GM18526 (cell line): ENCODE results near the gene PNPLA2.

Source experiments
- POLR2A ChIP-seq: IDR thresholded peaks from 3 replicates; pipeline ENCODE4 v1.6.1; 2011; ENCODE audit not compliant: insufficient read length; ENCODE audit errors: extremely low read depth

Gene PNPLA2

DNA sequence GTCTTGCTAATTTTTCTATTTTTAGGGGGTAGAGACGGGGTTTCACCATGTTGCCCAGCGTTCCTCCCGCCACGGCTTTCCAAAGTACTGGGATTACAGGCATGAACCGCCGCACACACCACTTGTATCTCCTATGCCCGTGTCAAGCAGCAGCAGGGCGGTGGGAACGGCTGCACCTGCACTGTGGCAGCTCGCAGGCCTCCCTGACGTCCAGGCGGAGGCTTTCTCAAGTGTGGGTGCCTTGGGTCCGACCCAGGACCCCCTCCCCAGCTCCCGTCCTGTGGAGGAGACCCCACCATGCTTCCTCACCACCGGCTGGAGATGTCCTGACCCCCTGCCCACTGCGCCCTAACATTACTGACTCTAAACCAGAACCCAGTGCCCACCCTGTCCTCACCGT lies 49.7 kb downstream of the PNPLA2 start:
- no peak for TF ChIP-seq POLR2A

DNA sequence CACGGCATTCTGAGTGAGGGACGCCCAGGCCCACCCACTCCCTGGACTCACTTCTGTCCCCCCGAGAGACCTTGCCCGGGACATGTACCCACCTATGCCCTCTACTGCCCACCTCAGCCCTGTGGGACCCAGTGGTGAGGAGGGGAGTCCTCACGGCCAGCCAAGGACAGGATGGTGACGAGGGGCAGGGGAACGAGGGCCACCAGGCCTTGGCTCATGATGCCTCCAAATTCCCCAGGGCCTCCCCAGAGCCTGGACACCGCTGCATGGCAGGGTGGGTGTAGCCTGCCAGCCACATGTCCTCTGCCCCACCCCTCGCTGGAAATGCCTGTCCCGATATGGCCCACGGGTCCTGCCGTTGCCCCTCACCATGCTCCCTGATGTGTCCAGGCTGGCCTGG lies 50.1 kb downstream of the PNPLA2 start:
- no peak for TF ChIP-seq POLR2A

DNA sequence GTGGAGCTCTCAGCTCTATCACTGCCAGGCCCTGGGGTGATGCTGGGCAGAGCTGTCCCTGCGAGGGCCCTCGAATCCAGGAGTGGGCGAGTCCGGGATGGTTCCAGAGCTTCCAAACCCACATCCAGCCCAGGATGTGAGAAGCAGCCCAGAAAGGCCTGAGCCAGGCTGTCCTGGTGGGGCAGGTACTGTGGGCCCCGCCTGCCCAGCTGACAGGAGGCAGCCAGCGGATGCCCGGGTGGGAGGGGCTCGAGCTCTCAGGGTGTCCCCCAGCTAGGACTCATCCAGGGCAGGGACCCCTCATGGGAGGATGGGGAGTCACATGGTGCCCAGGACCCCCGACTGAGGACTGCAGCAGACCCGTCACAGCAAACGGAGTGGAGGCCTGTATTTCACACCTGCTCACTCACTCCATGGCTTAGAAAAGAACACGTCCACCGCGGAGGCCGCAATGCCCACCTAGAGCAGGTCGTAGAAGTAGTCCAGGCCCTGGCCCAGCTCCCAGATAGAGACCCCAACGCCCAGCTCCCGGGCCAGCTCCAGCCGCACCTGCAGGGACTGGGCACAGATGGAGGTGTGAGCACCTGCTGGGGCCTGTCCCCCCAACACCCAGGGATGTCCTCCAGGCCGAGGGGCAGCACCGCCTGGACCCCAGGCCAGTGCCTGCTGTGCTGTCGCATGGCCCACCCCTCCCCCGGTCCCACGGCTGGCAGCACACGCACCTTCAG lies 50.8 kb downstream of the PNPLA2 start:
- no peak for TF ChIP-seq POLR2A

- no peak for TF ChIP-seq POLR2A
Observed at GRCh38 chr11:870127-870413, 51.4 kb downstream of the PNPLA2 start.

DNA sequence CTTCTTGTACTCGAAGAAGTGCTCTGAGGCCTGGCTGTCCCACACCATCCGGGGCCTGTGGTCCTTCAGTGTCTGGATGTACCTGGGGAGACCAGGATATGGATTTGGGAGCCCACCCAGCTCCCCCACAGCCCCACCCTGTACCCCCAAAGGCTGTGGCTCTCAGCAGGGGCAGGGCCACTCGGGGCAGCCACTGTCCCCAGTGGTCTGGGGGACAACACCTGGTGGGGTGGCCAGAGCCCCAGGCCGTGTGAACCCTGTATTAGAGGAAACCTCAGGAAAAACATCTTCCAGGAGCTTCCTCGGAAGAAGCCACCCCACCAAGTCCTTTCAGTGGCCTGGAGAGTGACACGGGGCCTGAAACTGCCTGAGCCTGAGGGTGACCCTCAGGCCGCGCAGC lies 51.7 kb downstream of the PNPLA2 start:
- no peak for TF ChIP-seq POLR2A

- TF ChIP-seq POLR2A: no peak
Observed at GRCh38 chr11:871472-871871, 52.8 kb downstream of the PNPLA2 start.

DNA sequence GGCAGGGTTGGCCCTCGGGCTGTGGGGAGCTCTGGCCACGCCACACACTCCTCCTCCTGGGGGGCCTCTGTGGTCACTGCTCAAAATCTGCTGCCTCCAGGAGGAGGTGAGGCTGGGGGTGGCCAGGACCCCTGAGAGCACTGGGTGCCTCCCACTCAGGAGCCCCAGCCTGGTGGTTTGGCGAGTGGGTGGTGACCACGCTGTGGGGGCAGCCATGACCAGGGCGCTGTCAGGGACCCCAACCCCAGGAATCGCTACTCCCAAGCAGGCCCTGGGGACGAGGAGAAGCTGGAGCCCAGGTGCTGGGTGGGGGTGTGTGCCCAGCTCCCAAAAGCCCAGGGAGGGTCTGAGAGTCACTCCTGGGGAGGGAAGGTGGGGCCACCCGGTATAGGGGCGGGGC lies 54.1 kb downstream of the PNPLA2 start:
- TF ChIP-seq POLR2A: no peak

DNA sequence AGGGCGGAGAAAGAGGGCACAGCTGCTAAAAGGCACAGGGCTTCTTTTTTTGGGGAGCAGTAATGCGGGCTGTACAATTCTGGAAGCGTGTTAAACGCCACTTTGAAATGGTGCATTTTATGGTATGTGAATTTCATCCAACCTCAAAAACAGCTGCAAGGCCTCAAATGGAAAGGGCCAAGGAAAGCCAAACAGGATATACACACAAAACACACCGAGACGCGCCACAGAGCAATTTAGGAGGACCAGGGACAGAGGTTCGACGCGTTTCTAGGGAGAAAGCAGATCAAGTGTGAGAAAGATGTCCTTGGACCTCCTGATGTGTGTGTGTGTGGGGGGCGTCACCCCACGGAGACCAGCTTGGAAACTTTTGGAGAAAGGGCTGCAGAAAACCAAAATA lies 55.0 kb downstream of the PNPLA2 start:
- no peak for TF ChIP-seq POLR2A
